Measurements from ENCODE around the gene AGBL1.

The AGBL1 gene

GRCh38 chr15:86759800-86760523 is 680.3 kb downstream of the AGBL1 start:
- no peak for DNase-seq

GRCh38 chr15:86762874-86763273 is 683.2 kb downstream of the AGBL1 start:
- H3K4me2 ChIP-seq (ENCODE audit: insufficient read depth, low read length): no peak overlapping the region
- no peaks in the 10 kb centered on the region for H3K4me1 ChIP-seq (ENCODE audit: insufficient read depth, low read length)
- H3K79me2 ChIP-seq (ENCODE audit: insufficient read depth, low read length): no peaks in the 10 kb centered on the region
- no peaks in the 10 kb centered on the region for H3K36me3 ChIP-seq (ENCODE audit: insufficient read depth, low read length)
- no peaks in the 10 kb centered on the region for H3K27me3 ChIP-seq (ENCODE audit: insufficient read depth, low read length, poor library complexity)
- no peak for ATAC-seq (ENCODE audit: insufficient read depth, low read depth)
- no peaks in the 10 kb centered on the region for H3K9me3 ChIP-seq (ENCODE audit: insufficient read depth, low read length, severe bottlenecking)
- no peak overlapping the region for H3K9ac ChIP-seq (ENCODE audit: low read depth, low read length)
- no peaks in the 10 kb centered on the region for H4K20me1 ChIP-seq (ENCODE audit: insufficient read depth, low read length)
- no peak overlapping the region for H3K4me3 ChIP-seq (ENCODE audit: low read depth in 1 of 2, low read length in 2 of 2)
- TF ChIP-seq EZH2 (IDR thresholded peaks at IDR 0.05; ENCODE audit: borderline replicate concordance, low read depth, low read length, severe bottlenecking): no peak
- no peak for TF ChIP-seq CTCF (IDR thresholded peaks at IDR 0.05; ENCODE audit: borderline replicate concordance, extremely low read depth, low read length, poor library complexity, severe bottlenecking)
- DNase-seq: no peak
- no peak overlapping the region for H3K27ac ChIP-seq (ENCODE audit: low read length)
- H2AFZ ChIP-seq (ENCODE audit: low read depth, low read length): no peak overlapping the region

More at GRCh38 chr15:86759800-86760523, 680.3 kb downstream of the AGBL1 start:
- H3K4me2 ChIP-seq (ENCODE audit: insufficient read depth, low read length): no peak overlapping the region
- H3K36me3 ChIP-seq (ENCODE audit: insufficient read depth, low read length): no peaks in the 10 kb centered on the region
- H3K9ac ChIP-seq (ENCODE audit: low read depth, low read length): no peak overlapping the region
- no peak overlapping the region for H3K27ac ChIP-seq (ENCODE audit: low read length)
- TF ChIP-seq EZH2 (IDR thresholded peaks at IDR 0.05; ENCODE audit: borderline replicate concordance, low read depth, low read length, severe bottlenecking): no peak
- no peak for TF ChIP-seq CTCF (IDR thresholded peaks at IDR 0.05; ENCODE audit: borderline replicate concordance, extremely low read depth, low read length, poor library complexity, severe bottlenecking)
- ATAC-seq (ENCODE audit: insufficient read depth, low read depth): no peak
- H2AFZ ChIP-seq (ENCODE audit: low read depth, low read length): no peak overlapping the region
- H3K9me3 ChIP-seq (ENCODE audit: insufficient read depth, low read length, severe bottlenecking): no peaks in the 10 kb centered on the region
- no peaks in the 10 kb centered on the region for H3K27me3 ChIP-seq (ENCODE audit: insufficient read depth, low read length, poor library complexity)
- no peaks in the 10 kb centered on the region for H3K4me1 ChIP-seq (ENCODE audit: insufficient read depth, low read length)
- no peak overlapping the region for H3K4me3 ChIP-seq (ENCODE audit: low read depth in 1 of 2, low read length in 2 of 2)
- H3K79me2 ChIP-seq (ENCODE audit: insufficient read depth, low read length): no peaks in the 10 kb centered on the region
- H4K20me1 ChIP-seq (ENCODE audit: insufficient read depth, low read length): no peaks in the 10 kb centered on the region

- TF ChIP-seq CTCF (IDR thresholded peaks at IDR 0.05; ENCODE audit: borderline replicate concordance, extremely low read depth, low read length, poor library complexity, severe bottlenecking) (no peak), EZH2 (IDR thresholded peaks at IDR 0.05; ENCODE audit: borderline replicate concordance, low read depth, low read length, severe bottlenecking) (no peak)
- Histone ChIP-seq H3K9ac (ENCODE audit: low read depth, low read length) (no peak overlapping the region), H3K4me2 (ENCODE audit: insufficient read depth, low read length) (no peak overlapping the region), H3K9me3 (ENCODE audit: insufficient read depth, low read length, severe bottlenecking) (no peaks in the 10 kb centered on the region), H3K4me3 (ENCODE audit: low read depth in 1 of 2, low read length in 2 of 2) (no peak overlapping the region), H4K20me1 (ENCODE audit: insufficient read depth, low read length) (no peaks in the 10 kb centered on the region), H3K36me3 (ENCODE audit: insufficient read depth, low read length) (no peaks in the 10 kb centered on the region), H3K4me1 (ENCODE audit: insufficient read depth, low read length) (no peaks in the 10 kb centered on the region), H3K27ac (ENCODE audit: low read length) (no peak overlapping the region), H2AFZ (ENCODE audit: low read depth, low read length) (no peak overlapping the region), H3K27me3 (ENCODE audit: insufficient read depth, low read length, poor library complexity) (no peaks in the 10 kb centered on the region), H3K79me2 (ENCODE audit: insufficient read depth, low read length) (no peaks in the 10 kb centered on the region)
- DNase-seq: no peak
- no peak for ATAC-seq (ENCODE audit: insufficient read depth, low read depth)
Observed at GRCh38 chr15:86764021-86764420, 684.4 kb downstream of the AGBL1 start.

Data from DND-41 (cell line).